Lower lobe of right lung (tissue), 2 donors: ENCODE results near the gene GPAT3. TPM values are rescaled to one million over a fixed set of nuclear protein-coding genes. Genes with fewer than 3 reads are reported as not detected.
A peak's percentile ranks its signal among the peaks of the same experiment; 100 is the strongest.
"Not testable (repeated sequence)": the region's sequence is repeated elsewhere in the genome, so short reads cannot be mapped to it uniquely, and the experiment has no call there.

Experiments used
- ATAC-seq, 2 donors: fragments of 200-7000 bp; cut with Tn5 transposase; one replicate each; pipeline ENCODE4 v1.9.1; 2020 to 2022; ENCODE audit warnings: mild to moderate bottlenecking in 2 of 2, moderate library complexity in 2 of 2
- DNase-seq: peaks from one replicate; pipeline ENCODE4 v3.0.0-alpha.2; 2020
- H3K27ac ChIP-seq: fragments of 200-600 bp; one replicate; pipeline ENCODE4 v1.8.0; 2022
- H3K27me3 ChIP-seq: fragments of 200-600 bp; one replicate; pipeline ENCODE4 v1.8.0; 2022; ENCODE audit warnings: low read depth
- H3K36me3 ChIP-seq: fragments of 200-600 bp; one replicate; pipeline ENCODE4 v1.8.0; 2022; ENCODE audit warnings: mild to moderate bottlenecking
- H3K4me1 ChIP-seq: fragments of 200-600 bp; one replicate; pipeline ENCODE4 v1.8.0; 2022
- H3K4me3 ChIP-seq: fragments of 200-600 bp; one replicate; pipeline ENCODE4 v1.8.0; 2022; ENCODE audit warnings: mild to moderate bottlenecking
- H3K9me3 ChIP-seq: fragments of 200-600 bp; one replicate; pipeline ENCODE4 v1.8.0; 2022
- intact Hi-C: fragments of 100-400 bp; cut with DNase I; formaldehyde crosslinking; loops from one replicate; pipeline ENCODE4 v1.11.0; 2022
- total RNA-seq: library from RNA; stranded (reverse); fragmentation: NEBNext Ultra II Directional; extraction: Animal tissue kit (Norgen Biotek cat#: 25700); gene quantifications from one replicate; pipeline ENCODE4 v1.2.1, GENCODE V29; 2021
- TF ChIP-seq, protein P1 (sequence below): fragments of 200-600 bp; IDR thresholded peaks from one replicate; pipeline ENCODE4 v1.8.0; 2022; ENCODE audit warnings: antibody characterized with exemption, mild to moderate bottlenecking
- donor health status: DM: no; HTN: yes; CAD: no; lungs with severe emphysema.

The GPAT3 gene
- total RNA-seq, 1 donor from 2014 or later, result 5.9 TPM

DNA sequence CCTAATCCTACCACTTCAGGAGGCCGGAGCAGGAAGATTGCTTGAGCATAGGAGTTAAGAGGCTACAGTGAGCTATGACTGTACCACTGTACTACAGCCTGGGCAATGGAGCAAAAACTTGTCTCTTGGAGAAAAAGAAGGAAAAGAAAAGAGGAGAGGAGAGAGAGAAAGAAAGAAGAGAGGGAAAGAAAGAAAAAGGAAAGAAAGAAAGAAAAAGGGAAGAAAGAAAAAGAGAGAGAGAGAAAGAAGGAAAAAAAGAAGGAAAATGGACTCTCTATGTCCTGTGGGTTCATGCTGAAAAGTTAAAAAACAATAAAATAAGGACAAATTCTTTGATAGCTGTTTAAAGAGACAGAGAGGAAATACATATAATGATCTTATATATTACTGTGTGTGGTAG is 37.7 kb upstream of the GPAT3 start:
- ATAC-seq, result no peak
- intact Hi-C loops, result no loop called here

DNA sequence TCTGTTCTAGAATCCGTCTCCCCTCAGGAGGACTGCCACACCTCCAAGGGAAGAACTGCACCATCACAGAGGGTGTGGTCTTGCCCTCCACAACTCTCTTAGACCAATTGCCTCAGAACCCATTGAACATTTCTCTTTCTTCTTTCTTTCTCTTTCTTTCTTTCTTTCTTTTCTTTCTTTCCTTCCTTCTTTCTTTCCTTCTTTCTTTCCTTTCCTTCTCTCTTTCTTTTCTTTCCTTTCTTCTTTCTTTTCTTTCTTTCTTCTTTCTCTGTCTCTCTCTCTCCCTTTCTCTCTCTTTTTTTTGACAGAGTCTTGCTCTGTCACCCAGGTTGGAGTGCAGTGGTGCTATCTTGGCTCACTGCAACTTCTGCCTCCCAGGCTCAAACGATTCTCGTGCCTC is 34.2 kb upstream of the GPAT3 start:
- H3K27ac ChIP-seq, DNase-seq, H3K36me3 ChIP-seq, intact Hi-C loops, H3K4me1 ChIP-seq, H3K27me3 ChIP-seq, H3K9me3 ChIP-seq, H3K4me3 ChIP-seq, ATAC-seq: not testable (repeated sequence)

More for the DNA sequence above, 37.7 kb upstream of the GPAT3 start:
- H3K36me3 ChIP-seq, result no peaks in the 10 kb centered on the region
- H3K27ac ChIP-seq, result no peak overlapping the region
- no peaks in the 10 kb centered on the region for H3K27me3 ChIP-seq
- TF ChIP-seq, protein P1, sequence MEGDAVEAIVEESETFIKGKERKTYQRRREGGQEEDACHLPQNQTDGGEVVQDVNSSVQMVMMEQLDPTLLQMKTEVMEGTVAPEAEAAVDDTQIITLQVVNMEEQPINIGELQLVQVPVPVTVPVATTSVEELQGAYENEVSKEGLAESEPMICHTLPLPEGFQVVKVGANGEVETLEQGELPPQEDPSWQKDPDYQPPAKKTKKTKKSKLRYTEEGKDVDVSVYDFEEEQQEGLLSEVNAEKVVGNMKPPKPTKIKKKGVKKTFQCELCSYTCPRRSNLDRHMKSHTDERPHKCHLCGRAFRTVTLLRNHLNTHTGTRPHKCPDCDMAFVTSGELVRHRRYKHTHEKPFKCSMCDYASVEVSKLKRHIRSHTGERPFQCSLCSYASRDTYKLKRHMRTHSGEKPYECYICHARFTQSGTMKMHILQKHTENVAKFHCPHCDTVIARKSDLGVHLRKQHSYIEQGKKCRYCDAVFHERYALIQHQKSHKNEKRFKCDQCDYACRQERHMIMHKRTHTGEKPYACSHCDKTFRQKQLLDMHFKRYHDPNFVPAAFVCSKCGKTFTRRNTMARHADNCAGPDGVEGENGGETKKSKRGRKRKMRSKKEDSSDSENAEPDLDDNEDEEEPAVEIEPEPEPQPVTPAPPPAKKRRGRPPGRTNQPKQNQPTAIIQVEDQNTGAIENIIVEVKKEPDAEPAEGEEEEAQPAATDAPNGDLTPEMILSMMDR, result no peak
- H3K4me1 ChIP-seq, result no peaks in the 10 kb centered on the region
- DNase-seq, result no peak
- H3K4me3 ChIP-seq, result no peak overlapping the region
- no peaks in the 10 kb centered on the region for H3K9me3 ChIP-seq

DNA sequence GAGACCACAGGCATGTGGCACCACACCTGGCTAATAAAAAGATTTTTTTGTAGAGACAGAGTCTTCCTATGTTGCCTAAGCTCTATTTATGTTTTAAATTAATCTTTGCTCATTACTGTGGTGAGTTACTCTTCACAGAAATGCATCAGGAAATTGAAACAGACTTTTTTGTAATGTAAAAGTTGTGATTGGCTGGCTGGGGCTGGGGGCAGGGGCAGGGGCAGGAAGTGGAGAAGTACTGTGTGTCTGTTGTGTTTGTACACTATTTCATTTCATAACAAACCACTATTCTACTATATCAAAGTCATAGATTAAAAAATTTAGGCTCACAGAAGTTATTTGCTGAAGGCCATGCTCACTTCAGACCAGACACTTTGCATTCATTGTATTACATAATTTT is 31.9 kb upstream of the GPAT3 start:
- TF ChIP-seq, protein P1, result no peak
- no peak for DNase-seq
- Histone ChIP-seq H3K4me1 (peaks cover 10% of the 10 kb centered on the region), H3K27me3 (no peaks in the 10 kb centered on the region), H3K27ac (no peak overlapping the region), H3K4me3 (no peak overlapping the region), H3K9me3 (no peaks in the 10 kb centered on the region), H3K36me3 (no peaks in the 10 kb centered on the region)
- no peak for ATAC-seq
- intact Hi-C loops, result no loop called here

DNA sequence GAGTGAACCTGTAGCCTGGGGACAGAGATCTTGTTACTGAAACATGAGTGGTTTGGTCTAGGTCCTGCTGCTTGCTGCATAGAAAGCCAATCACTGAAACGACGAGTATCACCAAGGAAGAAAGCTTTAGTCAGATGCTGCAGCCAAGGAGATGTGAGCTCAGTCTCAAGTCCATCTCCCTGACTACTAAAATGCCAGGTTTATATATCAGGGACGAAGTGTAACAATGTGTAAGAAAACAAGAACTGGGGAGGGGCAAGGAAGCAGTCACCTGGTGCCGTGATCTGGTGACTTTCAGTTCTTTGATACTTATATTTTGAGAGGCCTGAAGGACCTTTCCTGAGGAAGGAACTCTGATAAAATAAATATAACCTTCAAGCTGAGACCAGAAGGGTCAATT is 31.4 kb upstream of the GPAT3 start:
- ATAC-seq (peak; percentile 48 to 65), DNase-seq (no peak)
- Histone ChIP-seq H3K9me3 (no peaks in the 10 kb centered on the region), H3K36me3 (no peaks in the 10 kb centered on the region), H3K4me3 (no peak overlapping the region), H3K27me3 (no peaks in the 10 kb centered on the region), H3K4me1 (peaks cover 10% of the 10 kb centered on the region), H3K27ac (no peak overlapping the region)
- TF ChIP-seq, protein P1, result no peak
- intact Hi-C loops, result no loop called here

DNA sequence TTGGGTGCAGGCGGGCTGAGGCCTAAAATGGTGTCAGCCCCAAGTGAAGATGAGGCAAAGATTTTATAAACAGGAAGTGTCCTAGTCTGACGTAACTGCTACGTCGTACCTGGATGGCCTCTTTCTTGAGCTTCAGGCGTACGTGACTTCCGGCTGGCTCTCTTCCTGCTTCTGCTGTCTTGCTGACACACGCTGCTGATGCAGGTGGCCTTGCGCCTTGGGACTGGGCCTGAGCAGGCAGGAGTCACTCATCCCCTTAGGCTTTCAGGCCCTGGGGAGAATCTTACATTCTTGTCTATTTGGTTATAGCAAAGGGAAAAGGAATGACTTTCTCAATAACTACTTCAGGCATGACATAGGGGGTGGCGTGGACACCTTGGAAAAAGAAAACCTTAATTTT is 30.9 kb upstream of the GPAT3 start:
- H3K27me3 ChIP-seq, result no peaks in the 10 kb centered on the region
- H3K4me1 ChIP-seq, result peaks cover 10% of the 10 kb centered on the region
- intact Hi-C loops, result no loop called here
- no peak overlapping the region for H3K27ac ChIP-seq
- no peak for DNase-seq
- H3K4me3 ChIP-seq, result no peak overlapping the region
- no peaks in the 10 kb centered on the region for H3K9me3 ChIP-seq
- ATAC-seq, result peak in 1 of 2 donors; percentile 23
- H3K36me3 ChIP-seq, result no peaks in the 10 kb centered on the region
- TF ChIP-seq, protein P1, result no peak

DNA sequence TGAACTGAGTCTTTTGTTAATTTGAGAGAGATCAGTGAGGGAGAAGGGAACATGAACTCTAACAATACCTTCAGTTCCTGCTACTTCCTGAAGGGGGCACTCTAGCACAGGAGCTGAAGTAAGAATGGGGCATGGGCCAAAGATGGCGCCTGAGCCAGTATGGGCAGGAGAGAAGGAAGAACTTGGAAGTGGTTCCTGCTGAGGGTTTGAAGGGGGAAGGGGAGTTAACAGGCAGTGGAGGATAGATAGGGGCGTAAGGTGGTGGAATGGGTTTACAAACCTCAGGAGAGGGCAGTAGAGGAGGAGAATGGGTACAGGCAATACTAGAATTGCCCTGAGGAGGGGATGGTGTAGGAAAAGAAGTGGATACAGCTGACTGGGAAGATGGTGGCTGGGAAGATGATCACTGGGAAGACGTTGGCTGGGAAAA is 26.7 kb upstream of the GPAT3 start:
- H3K4me3 ChIP-seq, H3K27me3 ChIP-seq, H3K9me3 ChIP-seq, H3K4me1 ChIP-seq, intact Hi-C loops, H3K27ac ChIP-seq, H3K36me3 ChIP-seq: not testable (repeated sequence)
- peak; percentile 67 to 76 for ATAC-seq
- peak; percentile 72 for DNase-seq
- TF ChIP-seq, protein P1, result peak; percentile 80
